Colon (tissue), 2 donors: ENCODE data around the gene TSR3.

Experiments used
- FAIRE-seq: peaks from 2 replicates; lab custom pipeline; 2012; peaks lifted over from hg19 to GRCh38; lab: Jason Lieb, UNC
- donor health status: control.
- donor health status: control.

TSR3 gene

GRCh38 chr16:1323296-1324239, 28.1 kb downstream of the TSR3 start:
- no peak for FAIRE-seq

DNA sequence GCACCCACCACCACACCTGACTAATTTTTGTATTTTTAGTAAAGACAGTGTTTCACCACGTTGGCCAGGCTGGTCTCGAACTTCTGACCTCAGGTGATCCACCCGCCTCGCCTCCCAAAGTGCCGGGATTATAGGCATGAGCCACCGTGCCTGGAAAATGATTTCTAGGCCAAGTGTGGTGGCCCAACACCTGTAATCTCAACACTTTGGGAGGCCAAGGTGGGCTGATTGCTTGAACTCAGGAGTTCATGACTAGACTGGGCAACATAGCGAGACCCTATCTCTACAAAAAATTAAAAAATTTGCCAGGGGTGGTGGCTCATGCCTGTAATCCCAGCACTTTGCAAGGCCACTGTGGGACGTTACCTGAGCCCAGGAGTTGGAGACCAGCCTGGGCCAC, 29.3 kb downstream of the TSR3 start:
- no peak for FAIRE-seq

DNA sequence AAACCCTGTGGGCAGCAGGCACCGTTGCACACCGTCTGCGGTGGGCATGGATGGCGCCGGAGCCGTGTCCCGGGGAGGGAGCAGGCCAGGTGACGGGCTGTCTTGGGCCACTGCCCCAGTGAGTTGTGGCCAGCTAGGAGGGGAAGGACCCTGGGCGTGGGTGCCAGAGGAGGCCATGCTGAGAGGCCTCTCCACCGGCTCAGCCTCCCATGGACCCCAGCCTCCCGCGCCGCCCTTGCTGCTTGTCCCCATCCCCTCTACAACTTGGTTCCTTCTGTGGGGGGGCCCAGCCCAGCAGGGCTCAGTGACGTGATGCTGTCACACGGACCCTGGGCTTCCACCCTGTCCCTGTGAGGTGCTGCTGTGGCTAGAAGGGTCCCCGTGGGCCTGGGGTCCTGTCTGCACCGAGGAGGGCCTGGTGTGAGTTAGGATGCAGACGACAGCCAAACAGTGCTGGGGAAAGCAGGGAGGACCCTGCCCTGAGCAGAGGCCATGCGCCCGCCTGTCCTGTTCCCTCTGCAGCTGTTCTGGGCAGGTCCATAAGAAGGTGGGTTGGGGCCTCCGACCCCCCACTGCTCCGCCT, 30.9 kb downstream of the TSR3 start:
- FAIRE-seq: no peak

GRCh38 chr16:1320097-1320496, 31.6 kb downstream of the TSR3 start:
- FAIRE-seq: no peak

- FAIRE-seq: no peak
Measured at GRCh38 chr16:1319041-1319440, 32.6 kb downstream of the TSR3 start.

GRCh38 chr16:1318268-1318545, 33.5 kb downstream of the TSR3 start:
- FAIRE-seq: no peak

DNA sequence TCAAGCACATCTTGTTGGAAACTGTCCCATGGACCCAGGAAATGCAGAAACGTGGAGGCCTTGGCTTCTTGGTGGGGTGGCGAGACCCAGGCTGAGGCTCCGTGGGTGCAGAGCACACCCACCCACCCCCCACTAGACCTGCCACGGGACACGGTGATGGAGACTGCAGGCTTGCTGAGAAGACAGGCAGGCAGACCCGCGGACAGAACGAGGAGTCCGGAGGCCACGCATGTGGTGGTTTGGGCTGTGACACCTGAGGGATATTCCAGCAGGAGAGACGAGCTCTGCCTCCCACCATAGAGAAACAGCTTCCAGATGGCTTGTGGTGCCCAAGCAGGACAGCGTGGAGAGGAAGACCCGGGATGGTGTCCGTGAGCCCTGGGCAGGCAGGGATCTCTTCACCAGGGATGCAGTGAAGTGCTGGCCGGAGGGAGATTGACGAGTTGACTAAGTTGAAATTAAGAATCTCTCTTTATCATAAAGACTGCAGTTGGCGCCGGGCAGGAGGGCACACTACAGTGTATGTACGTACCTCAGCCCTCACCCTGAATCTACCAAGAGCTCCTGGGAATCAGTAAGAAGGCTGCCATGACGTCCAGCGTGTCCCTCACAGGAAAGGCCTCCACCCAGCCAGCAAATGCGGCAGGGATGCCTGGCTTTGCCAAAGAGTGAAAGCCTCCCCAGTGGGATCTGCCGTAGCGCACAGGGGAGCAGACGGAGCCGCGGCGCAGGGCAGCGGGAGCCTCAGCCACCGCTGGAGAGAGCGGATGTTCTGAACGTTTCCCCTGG, 34.0 kb downstream of the TSR3 start:
- FAIRE-seq: no peak

GRCh38 chr16:1316033-1316405, 35.7 kb downstream of the TSR3 start:
- no peak for FAIRE-seq

GRCh38 chr16:1315081-1316032, 36.3 kb downstream of the TSR3 start:
- no peak for FAIRE-seq

DNA sequence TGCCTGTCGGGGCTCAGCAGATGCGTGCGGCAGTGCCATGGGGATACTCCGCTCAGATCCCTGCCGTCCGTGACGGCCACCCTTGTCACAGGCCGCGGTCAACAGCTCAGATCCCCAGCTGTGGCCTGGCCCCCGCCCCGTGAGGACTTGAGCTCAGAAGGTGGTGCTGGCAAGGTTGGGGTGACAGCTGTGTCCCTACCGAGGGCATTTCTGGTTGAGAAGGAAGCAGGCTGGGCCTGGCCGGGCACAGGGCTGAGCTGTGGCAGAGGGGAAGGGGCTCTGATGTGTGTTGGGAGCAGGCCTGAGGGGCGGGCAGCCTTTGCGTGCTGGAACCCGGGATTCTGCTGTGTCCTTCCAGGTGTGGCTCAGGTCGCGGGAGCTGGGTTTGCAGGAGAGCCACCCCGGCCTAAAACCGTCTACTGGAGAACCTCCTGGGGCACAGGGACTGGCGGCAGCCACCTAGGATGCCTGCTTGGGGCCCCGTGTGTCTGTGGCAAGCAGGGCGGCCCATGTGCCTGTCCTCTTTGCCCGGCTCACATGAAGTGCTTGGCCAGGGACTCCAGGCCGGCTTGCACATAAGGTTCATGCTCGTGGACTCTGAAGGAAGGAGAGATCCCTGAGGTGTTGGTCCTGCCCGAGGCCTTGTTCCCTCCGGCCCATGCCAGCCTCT, 37.1 kb downstream of the TSR3 start:
- FAIRE-seq: no peak

GRCh38 chr16:1313721-1314369, 37.8 kb downstream of the TSR3 start:
- FAIRE-seq: no peak

- no peak for FAIRE-seq
Measured at GRCh38 chr16:1312903-1313302, 38.8 kb downstream of the TSR3 start.

GRCh38 chr16:1312467-1312816, 39.2 kb downstream of the TSR3 start:
- FAIRE-seq: no peak

DNA sequence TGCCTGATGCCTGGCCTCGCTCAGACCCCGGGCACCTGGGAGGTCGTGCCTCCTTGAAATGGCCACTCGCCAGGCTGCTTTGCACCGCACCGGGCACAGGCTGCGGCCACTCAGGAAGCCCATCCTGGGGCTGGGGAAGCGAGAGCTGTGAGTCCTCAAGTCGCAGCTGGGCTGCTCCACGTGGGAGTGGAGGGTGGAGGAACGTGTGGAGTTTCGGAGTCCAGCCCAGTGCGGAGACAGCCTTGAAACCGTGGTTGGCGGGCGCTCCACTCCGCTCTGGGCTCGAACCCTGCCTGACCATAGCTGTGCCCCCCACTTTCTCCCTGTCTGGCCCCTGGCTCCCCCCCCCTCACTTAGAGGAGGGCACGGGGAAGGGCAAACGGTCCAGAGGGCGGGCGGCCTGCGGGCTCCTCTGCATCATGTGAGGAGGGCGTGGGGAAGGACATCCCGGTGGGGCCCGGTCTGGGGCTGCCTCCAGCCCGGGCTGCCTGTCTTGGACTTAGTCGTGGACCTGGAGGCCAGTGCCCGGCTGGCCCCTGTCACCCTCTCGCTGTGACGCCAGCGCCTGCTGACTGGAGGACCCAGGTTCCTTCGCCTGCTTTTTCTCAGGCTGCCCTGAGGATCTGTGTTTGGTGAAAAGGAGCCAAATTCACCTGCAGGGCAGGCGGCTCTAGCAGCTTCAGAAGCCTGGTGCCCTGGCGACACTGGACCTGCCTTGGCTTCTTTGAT, 39.8 kb downstream of the TSR3 start:
- no peak for FAIRE-seq

- no peak for FAIRE-seq
Measured at GRCh38 chr16:1311212-1311737, 40.4 kb downstream of the TSR3 start.

DNA sequence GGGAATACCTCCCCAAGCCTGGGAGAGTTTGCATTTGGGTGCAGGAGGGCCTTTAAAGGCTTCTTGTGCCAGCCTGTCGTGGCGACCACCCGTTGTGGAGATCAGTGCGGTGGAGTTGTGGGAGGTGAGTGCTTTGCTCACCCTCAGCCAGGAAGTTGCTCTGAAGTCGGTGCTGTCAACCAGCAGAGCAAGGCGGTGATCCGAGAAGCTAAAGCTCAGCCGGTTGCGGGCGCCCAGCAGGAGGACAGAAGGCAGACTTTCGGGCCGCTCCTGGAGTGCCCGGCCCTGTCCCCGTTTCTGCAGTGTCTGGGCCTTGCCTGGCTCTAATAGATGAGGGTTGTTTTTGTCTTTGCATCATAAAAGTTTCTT, 40.9 kb downstream of the TSR3 start:
- no peak for FAIRE-seq

GRCh38 chr16:1309888-1310831, 41.5 kb downstream of the TSR3 start:
- no peak for FAIRE-seq

GRCh38 chr16:1308977-1309885, 42.4 kb downstream of the TSR3 start, which contains the start of gene UBE2I:
TSS of gene UBE2I (plus strand) at chr16:1309636. CDS start at chr16:1314031, 4,395 bp downstream.
- FAIRE-seq: no peak
